Stimulated activated CD8-positive, alpha-beta memory T cell treated with anti-CD3 and anti-CD28 coated beads, Interleukin-4, amount 100 ng/mL, for 24 hours (primary cell): ENCODE measurements around the gene AURKAIP1.
A peak's percentile ranks its signal among the peaks of the same experiment; 100 is the strongest.
"Not testable (repeated sequence)": the region's sequence is repeated elsewhere in the genome, so short reads cannot be mapped to it uniquely, and the experiment has no call there.

Source experiments
- DNase-seq: peaks from one replicate; pipeline ENCODE4 v3.0.0-alpha.2; 2020; ENCODE audit warnings: low read depth

AURKAIP1 gene

DNA sequence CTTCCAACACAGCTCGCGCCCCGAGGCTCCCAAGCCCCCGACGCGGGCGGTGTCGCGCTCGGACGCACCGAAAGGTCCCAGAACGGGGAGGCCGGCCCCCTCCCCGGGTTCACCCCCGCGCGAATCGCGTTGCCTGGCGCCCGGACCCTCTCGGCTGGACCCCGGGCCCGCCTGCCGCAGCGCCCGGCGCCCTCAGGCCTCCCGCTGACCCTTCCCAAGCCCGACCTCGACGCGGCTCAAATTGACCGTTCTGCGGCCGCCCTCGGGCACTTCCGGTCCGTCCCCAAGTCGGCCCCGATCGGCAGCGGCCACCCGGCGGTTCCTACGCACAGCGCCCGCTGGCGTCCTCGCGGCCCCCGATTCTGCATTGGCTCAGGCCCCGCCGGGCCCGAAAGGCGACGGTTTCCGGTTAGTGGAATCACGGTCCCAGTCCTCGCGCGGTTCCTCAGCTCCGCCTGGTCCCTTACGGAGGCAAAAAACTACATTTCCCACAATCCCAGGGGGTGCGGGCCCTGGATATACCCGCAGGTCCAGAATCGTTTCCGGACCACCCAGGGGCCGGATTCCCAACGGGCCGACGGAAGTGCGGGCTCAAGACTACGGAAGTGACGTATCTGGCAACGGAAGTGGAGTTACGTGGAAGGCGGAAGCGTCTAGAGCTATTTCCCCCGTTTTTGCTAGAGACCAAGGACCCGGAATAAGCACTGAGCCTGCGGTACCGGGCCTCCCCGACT, at the start of gene AURKAIP1:
TSS of gene AURKAIP1 (minus strand) at position 279 of the 734 bp plus-strand sequence. CDS start 451 bp downstream, outside the sequence.
- peak; percentile 92 for DNase-seq

DNA sequence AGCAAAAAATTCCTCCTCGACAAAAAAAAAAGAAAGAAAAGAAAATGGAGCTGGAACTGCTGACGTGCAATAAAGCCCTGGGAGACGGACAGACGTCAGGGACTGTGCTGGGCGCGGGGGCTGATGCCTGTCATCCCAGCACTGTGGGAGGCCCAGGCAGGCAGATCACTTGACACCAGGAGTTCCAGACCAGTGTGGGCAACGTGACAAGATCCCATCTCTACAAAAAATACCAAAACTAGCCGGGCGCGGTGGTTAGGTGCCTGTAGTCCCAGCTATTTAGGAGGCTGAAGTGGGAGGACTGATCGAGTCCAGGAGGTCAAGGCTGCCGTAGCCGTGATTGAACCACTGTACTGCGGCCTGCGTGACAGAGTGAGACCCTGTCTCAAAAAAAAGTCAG, 49.7 kb upstream of the AURKAIP1 start:
- no peak for DNase-seq

DNA sequence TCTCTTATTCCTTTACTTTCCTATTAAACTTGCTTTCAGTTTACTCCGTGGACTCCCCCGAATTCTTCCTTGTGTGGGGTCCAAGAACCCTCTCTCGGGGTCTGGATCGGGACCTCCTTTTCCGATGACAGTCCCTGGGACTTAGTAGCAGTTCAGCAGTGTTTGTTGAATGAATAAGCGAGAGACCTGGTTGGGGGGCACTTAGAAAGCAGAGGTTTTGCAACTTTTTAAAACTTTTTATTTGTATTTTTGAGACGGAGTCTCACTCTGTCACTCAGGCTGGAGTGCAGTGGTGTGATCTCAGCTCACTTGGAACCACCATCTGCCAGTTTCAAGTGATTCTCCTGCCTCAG, 48.2 kb upstream of the AURKAIP1 start:
- no peak for DNase-seq

DNA sequence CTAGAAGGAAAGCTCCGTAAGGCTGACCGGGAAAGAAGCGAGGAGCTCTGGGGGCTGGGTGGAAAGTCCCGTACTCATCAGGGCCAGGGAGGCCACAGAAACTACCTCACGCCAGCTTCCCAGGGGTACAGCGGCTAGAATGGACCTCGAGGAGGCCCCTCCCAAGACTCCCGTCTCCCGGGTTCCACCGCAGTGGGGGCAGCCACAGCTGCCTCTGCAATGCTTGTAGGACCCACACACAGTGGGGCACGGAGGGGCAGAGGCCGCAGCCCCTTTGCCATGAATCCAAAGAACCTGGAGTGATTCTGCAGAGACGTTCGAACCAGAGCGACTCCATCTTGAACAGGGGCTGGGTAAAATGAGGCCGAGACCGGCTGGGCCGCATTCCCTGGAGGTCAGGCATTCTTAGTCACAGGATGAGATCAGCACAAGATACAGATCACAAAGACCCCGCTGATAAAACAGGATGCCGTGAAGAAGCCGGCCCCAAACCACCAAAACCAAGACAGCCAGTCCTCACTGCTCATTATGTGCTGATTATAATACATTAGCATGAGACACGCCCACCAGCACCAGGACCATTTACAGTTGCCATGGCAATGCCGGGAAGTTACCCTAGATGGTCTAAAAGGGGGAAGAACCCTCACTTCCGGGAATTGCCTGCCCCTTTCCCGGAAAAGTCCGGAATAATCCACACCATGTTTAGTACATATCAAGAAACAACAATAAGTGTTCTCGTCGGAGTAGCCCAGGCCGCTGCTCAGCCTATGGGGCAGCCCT, 47.6 kb upstream of the AURKAIP1 start:
- DNase-seq, result no peak

DNA sequence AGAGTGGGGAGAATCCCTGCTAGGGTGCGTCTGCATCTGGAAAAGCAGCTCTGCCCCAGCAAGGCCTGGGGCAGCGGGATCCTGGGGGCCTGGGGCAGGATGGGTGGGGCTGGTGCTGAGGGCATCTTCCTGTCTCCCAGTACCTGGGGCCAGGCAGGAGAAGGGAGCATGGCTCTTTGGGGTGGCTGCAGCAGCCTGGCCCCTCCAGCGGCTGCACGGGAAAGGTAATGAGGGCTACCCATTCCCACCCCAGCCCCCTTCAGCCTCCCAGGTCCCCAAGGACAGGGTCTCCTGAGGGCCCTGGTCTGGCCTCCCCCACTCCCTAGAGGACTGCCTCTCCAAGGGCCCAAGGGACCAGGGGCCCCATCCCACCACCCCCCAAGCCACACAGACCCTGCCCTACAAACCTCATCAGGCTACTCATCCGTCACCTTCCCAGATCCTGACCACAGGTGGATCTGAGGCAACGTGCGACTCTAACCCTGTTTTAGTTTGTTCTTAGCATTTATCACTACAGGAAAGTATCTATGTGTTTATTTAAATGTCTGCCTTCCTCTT, 47.0 kb upstream of the AURKAIP1 start:
- DNase-seq, result no peak

DNA sequence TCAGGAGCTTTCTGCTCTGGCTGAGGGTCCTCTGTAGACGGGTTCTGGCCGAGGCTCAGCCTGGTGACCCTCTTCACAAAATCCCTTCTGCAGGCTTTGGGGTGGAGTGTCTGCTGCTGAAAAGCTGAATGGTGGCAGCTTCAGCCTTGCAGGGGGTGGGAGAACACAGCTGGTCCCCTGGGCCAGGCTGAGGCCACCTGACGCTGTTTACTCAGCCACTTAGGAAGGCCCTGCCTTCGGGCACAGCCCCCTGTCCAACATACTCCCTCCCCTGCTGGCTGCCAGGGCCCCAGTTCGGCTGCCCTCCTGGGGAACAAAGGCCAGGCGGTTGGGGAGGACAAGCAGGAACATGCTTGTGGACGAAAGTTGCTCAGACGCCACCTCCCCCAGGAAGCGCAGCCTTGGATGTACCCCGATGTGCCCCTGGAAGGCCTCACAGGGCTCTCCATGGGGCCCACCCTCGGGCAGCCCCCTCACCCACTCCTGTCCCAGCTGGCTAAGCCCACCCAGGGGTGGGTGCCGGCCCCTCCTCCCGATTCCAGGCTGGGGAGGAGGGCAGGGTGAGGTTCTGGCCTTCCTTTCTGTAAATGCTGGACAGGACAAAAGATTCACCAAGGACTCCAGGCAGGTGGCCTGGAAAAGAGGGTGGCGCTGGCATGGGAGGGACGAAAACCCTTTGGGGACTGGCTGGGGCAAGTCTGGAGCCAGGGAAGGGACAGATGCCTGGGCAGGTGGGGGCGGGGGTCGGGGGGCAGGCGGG, 46.3 kb upstream of the AURKAIP1 start, which contains the start of gene ANKRD65:
TSS of gene ANKRD65 (minus strand) at position 130 of the 760 bp plus-strand sequence. CDS start 271 bp downstream, outside the sequence.
- DNase-seq, result no peak

DNA sequence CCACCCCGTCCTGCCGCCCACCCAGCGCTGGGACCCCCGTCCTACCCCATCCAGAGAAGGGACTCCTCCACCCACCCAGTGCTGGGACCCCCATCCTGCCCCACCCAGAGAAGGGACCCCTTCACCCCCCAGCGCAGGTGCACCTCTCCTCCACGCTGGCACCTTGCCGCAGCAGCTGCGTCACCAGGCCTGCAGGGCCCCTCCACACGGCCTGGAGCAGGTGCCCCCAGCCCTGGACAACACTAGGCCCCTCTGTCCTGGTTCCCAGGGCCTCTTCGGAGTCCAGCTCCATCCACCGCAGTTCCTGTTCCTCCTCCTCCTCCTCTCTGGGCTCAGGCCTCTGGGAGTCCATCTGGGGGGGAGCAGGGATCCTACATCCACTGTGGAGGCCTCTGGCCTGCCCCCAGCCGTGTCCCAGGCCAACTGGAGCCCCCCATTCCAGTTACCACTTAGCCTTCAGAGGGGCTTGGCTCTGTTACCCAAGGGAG, 45.7 kb upstream of the AURKAIP1 start:
- no peak for DNase-seq

DNA sequence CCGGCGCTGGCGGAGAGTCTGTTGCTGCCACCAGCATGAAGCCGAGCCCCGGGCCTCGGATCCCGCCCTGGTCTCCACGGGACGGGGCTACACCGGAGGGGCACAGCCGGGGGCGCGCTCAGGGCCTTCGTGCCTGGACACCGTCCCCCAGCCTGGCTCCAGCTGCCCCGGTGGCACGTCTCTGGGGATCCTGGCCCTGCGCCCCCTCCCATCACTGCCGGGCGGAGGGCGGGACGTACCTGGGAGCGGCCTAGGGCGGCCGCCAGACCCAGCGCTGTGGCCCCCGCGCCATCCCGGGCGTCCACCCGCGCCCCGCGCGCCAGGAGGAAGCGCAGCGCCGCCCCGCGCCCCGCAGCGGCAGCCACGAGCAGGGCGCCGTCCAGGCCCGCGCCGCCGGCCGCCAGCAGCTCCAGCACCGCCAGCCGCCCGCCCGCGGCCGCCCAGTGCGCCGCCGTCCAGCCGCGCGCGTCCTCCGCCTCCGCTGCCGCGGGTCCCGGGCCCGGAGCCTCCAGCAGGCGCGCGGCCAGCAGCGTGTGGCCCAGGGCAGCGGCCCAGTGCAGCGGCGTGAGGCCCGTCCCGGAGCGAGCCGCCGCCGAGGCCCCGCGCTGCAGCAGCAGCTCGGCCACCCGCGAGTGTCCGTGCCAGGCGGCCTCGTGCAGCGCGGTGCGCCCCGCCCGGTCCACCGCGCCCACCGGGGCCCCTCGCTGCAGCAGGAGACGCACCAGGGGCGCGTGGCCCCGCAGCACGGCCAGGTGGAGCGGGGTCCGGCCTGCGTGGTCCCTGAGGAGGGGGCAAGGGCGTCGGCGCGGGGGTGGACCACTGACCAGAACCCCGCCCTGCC, 45.0 kb upstream of the AURKAIP1 start:
- DNase-seq, result no peak

DNA sequence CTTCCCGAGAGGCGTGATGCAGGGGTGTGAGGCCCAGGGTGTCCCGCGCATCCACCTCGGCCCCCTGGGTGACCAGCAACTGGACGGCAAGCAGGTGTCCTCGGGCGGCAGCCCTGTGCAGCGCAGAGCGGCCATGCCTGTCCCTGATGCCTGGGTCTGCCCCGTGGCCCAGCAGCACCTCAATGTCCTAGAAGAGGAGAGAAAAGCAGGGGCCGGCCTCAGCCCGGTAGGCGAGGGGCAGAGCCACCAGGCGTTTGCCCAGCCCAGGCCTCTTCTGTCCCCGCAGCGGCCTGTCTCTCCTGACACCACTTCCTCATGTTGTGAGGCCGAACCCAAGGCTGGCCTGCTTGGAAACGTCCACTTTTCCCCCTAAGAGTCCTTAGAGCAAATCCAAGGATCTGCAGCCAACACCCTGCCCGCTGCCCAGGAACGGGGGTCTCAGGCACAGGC, 44.4 kb upstream of the AURKAIP1 start:
- no peak for DNase-seq

DNA sequence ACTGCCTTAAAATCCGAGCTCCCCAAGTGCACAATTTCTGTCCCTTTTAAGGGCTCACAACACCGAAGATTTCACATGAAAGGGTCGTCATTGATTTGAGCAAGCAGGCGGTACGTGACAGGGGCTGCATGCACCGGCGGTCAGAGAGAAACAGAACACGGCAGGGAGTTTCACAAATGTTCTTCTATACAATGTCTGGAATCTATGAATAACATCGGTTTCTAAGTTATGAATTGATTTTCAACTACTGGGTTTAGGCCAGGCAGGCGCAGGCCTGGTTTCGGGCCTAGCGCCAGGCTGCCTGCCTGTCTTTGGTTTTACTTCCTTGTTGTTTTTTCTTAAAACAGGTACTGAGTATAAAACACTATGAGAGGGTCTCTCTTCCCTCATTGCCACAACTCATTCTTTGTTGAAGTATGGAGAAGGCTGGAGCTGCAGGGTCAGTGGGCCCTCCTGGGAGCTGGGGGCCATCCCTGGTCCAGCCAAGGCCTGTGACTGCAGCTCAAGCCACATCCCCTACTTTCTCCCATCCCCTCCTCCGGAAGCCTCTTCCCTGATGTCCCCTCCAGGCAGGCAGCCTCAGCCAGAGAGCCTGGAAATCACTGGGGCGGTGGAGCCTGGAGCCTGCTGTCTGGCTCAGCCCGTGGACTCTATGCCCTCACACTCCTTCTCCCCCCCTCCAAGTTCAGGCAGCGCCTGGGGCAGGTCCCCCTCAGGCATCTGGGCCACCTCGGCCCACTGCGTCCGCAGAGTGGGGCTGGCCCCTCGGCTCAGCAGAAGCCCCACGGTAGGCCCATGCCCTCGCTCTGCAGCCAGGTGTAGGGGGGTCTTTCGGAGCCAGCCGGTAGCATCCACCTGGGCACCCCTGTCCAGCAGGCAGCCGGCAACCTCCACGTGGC, 43.7 kb upstream of the AURKAIP1 start:
- DNase-seq, result no peak

DNA sequence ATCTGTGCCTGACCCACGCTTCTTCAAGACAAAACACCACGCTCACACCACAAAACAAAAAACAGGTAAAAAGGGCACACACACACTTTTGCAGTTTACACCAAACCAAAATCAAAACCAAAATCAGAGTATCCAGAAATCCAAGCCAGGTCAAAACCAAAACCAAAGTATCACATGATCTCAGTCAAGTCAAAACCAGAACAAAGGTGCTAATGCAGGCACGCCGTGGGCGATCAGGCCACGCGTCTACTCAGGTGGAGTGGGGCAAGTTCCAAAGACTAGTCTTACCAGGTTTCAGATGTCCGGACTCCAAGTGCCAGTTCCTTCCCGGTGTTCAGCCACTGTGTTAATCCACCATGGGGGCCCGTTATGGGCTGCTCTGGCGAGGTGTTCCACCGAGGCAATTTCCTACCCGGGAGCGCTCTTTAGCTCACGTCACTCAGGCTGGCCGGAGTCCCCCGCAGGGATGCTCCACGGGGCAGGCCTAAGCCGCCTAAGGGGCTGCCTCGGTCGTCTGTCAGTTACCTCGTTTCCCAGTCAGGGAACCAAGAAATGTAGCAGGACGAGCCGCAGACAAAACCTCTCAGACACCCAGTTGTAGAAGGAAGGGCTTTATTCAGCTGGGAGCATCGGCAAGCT, 42.9 kb upstream of the AURKAIP1 start:
- not testable (repeated sequence) for DNase-seq

DNA sequence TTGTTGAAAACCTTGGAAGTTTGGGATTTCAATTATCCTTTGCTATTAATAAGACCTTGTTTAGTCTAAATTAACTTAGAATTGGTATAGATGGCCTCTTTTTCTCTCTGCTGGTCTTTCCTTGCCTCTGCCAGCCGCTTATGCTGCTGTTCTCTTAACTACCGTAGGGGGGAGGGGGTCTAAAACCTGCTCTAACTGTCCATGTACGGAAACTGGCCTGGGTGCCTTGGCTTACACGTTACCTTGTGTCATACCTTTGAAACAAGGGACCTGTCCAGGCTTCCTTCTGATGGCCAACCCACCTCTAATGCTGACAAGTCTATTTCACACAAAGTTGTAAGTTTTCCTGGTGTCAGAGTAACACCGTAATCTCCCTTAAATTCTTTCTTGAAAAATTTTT, 42.4 kb upstream of the AURKAIP1 start:
- DNase-seq, result not testable (repeated sequence)

DNA sequence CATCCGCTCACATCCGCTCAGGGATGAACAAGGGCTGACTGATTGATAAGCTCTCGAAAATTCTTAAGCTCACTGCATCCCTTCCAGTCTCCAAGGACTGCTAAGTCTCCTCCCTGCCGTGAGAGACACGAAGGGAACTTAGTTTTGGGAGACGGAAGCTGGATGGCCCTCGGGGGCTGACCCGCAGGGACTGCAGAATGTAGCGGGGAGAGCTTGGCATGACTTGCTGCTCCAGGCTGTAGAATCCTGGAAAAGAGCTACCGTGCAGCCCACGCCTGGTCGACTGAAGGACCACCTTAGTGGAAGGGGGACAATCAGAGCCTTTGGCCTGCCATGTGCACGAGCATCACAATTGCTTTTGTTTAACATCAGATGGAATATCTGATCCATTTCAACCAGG, 40.7 kb upstream of the AURKAIP1 start:
- DNase-seq, result no peak

DNA sequence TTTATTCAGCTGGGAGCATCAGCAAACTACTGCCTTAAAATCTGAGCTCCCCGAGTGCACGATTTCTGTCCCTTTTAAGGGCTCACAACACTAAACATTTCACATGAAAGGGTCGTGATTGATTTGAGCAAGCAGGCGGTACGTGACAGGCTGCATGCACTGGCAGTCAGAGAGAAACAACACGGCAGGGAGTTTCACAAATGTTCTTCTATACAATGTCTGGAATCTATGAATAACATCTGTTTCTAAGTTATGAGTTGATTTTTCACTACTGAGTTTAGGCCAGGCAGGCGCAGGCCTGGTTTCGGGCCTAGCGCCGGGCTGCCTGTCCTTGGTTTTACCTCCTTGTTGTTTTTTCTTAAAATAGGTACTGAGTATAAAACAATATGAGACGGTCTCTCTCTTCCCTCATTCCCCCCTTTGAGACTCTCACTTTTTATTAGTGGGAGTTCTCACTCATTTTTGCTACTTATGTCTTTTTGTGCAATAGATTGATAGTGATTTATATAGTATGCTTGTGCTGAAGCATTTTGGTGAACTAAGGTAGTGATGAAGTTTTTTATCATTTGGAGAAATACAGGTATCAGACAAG, 37.4 kb upstream of the AURKAIP1 start:
- DNase-seq, result not testable (repeated sequence)

DNA sequence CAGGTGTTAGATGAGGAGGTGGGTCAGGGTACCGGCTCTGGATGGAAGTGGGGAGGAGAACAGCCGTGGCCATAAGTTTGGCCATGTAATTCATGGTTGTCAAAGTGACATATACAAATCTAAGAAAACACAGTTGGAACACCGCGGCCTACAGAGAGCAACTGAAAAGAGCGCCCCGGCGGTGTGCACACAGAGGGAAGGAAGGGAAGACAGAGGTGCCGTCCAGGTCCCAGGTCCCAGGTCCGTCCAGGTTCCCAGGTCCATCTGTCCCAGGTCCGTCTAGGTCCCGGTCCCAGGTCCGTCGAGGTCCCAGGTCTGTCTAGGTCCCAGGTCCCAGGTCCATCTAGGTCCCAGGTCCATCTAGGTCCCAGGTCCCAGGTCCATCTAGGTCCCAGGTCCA, 36.6 kb upstream of the AURKAIP1 start:
- no peak for DNase-seq

DNA sequence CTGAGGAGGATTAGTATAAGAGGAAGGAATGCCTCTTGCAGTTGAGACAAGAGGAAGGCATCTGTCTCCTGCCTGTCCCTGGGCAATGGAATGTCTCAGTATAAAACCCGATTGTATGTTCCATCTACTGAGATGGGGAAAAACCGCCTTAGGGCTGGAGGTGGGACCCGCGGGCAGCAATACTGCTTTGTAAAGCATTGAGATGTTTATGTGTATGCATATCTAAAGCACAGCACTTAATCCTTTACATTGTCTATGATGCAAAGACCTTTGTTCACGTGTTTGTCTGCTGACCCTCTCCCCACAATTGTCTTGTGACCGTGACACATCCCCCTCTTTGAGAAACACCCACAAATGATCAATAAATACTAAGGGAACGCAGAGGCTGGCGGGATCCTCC, 35.2 kb upstream of the AURKAIP1 start:
- DNase-seq, result not testable (repeated sequence)

DNA sequence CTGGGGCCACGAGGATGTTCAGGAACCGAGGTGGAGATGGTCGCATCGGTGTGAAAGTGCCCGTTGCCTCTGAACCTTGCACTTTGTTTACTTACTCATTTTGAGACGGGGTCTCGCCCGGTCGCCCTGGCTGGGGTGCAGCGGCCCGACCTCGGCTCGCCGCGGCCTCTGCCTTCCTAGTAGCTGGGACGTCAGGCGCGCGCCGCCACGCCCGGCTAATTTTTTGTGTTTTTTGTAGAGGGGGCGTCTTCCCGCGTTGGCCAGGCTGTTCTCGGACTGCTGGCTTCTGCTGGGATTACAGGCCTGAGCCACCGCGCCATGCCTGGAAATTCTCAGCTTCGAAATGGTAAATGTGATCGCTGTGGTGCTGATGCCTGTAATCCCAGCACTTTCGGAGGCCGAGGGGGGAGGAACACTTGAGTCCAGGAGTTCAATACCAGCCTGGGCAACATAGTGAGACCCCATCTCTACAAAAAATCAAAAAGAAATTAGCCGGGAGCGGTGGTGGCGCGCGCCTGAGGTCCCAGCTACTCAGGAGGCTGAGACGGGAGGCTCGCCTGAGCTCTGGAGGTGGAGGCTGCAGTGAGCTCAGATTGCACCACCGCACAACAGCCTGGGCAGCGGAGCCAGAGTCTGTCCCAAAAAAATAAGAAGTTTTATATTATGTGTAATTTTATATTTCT, 32.8 kb upstream of the AURKAIP1 start:
- no peak for DNase-seq

DNA sequence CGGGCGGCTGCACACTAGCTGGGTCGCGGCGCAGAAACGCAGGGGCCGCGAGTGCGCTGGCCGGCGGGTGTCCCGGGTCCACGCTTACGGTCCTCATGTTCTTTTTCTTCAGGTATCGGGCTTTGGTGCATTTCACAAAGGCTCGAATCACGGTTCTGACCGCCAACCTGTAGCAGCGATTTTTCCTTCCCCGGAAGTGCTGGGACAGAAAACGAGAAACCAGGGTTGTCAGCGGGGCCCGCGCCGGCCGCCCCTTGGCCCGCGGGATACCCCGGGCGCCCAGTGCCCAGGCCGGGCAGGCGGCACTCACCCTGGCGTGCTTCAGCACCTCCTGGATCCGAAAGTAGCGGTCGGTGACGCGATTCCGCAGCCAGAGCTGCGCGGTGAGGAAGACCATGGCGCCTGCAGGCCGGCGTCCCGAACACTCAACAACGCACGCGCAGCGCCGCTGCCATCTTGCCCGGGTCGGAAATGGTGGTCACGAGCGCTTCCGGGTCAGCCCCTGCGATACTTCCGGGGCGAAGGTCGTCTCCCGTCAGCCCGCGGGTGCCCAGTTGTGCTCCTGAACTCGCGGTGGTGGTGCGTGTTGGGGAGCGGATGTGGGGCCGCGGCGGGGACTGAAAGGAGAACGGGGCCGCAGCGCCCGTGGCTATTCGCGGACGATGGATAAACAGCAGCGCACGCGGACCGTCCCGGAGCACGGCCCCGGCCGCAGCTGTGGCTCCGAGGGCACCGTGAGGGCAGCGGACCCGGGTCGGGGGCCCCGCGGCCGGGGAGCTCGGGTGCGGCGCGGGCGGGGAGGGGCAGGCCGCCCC, 32.0 kb upstream of the AURKAIP1 start, which contains the start of gene MRPL20:
TSS of gene MRPL20 (minus strand) at position 473 of the 815 bp plus-strand sequence. CDS start at position 397, 76 bp downstream.
- DNase-seq, result peak; percentile 94
